Measurements from ENCODE around the gene KRT79. TPM values are rescaled to one million over a fixed set of nuclear protein-coding genes. Genes with fewer than 3 reads are reported as not detected.
"Not testable (repeated sequence)": the region's sequence is repeated elsewhere in the genome, so short reads cannot be mapped to it uniquely, and the experiment has no call there.

Gene KRT79
- total RNA-seq (2022) (0.24 TPM in 1 of 2 replicates, not detected in the other), Bru-seq, nascent RNA (percentile 6 among the genes with signal in this experiment), BruChase-seq, experiment 1, labeled RNA remaining after a 6-hour chase (not detected), BruChase-seq, experiment 2, labeled RNA remaining after a 2-hour chase (percentile 10 among the genes with signal in this experiment)
- long read RNA-seq: 0 reads

DNA sequence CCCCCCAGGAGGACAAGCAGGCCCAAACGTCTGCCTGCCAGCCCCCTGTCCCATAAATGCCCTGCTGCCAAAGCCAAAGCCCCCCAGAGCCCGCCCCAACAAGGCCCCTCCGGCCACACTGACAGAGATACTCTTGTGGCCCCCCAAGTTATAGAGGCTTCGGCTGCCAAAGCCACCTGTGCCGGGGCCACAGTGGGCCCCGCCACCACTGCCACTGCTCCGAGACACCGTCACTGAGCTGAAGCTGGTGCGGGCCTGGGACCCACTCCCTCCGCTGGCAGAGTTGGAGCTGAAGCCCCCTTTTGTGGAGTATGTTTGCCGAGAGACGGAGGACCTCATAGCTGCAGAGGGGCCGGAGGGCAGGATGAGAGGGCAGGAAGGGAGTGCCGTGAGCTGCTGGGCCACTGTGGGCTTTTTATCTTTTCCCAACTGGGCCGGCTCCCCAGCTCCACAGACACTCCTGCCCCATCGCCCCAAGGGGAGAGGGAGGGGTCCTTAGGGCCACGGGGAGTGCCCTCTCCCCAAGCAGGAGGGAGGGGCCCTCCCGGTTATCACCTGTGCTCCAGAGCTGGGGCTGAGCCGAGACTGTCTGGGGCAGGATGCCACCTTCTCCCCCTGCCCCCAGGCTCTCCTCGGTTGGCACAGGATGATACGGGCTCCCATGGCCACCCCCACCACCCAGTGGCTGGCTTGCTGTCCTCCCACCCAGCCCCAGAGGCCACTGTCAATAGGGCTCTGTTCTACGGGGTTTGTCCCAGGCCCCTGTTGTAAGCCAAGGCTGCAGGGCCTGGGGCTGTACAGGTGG is at the start of gene KRT79:
Gene KRT79, minus strand, starts transcription at position 390 of the 805 bp plus-strand sequence. Its CDS starts 51 bp downstream, at position 339.
- CTCF ChIA-PET: interaction anchor here (0.6 kb wide), 1 partner anchor 797 kb away, joined by 6 read pairs; no protein-coding TSS in a partner anchor
- DNase-seq: no peak
- no peaks in the 10 kb centered on the region for H3K9me3 Mint-ChIP-seq (ENCODE audit: low read depth, unreplicated experiment)
- BruUV-seq (replicated peaks): no TSS peak
- no peak within 1 kb of the TSS for H3K27ac Mint-ChIP-seq (ENCODE audit: unreplicated experiment)
- no peak within 1 kb of the TSS for H3K4me3 Mint-ChIP-seq (ENCODE audit: low read depth, unreplicated experiment)
- TF ChIP-seq, protein P1, sequence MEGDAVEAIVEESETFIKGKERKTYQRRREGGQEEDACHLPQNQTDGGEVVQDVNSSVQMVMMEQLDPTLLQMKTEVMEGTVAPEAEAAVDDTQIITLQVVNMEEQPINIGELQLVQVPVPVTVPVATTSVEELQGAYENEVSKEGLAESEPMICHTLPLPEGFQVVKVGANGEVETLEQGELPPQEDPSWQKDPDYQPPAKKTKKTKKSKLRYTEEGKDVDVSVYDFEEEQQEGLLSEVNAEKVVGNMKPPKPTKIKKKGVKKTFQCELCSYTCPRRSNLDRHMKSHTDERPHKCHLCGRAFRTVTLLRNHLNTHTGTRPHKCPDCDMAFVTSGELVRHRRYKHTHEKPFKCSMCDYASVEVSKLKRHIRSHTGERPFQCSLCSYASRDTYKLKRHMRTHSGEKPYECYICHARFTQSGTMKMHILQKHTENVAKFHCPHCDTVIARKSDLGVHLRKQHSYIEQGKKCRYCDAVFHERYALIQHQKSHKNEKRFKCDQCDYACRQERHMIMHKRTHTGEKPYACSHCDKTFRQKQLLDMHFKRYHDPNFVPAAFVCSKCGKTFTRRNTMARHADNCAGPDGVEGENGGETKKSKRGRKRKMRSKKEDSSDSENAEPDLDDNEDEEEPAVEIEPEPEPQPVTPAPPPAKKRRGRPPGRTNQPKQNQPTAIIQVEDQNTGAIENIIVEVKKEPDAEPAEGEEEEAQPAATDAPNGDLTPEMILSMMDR (IDR thresholded peaks at IDR 0.05; ENCODE audit: unreplicated experiment): no peak
- H3K4me1 Mint-ChIP-seq (ENCODE audit: low read depth, unreplicated experiment): peaks cover 22% of the 10 kb centered on the region
- peaks cover 6% of the 10 kb centered on the region for H3K27me3 Mint-ChIP-seq (ENCODE audit: unreplicated experiment)
- H3K36me3 Mint-ChIP-seq (ENCODE audit: insufficient read depth, unreplicated experiment): no peaks in the 10 kb centered on the region
- intact Hi-C loops (cut with micrococcal nuclease; ENCODE audit: unreplicated experiment): no loop called here

- intact Hi-C loops (cut with micrococcal nuclease; ENCODE audit: unreplicated experiment): loop anchor here (2.0 to 5.0 kb wide), 2 partner anchors 490 to 733 kb away; no protein-coding TSS in a partner anchor
- not testable (repeated sequence) for H3K4me3 Mint-ChIP-seq (ENCODE audit: low read depth, unreplicated experiment); H3K9me3 Mint-ChIP-seq (ENCODE audit: low read depth, unreplicated experiment); DNase-seq; H3K27me3 Mint-ChIP-seq (ENCODE audit: unreplicated experiment); H3K36me3 Mint-ChIP-seq (ENCODE audit: insufficient read depth, unreplicated experiment); BruUV-seq (replicated peaks); H3K27ac Mint-ChIP-seq (ENCODE audit: unreplicated experiment)
- H3K4me1 Mint-ChIP-seq (ENCODE audit: low read depth, unreplicated experiment): peaks cover 29% of the 10 kb centered on the region
- CTCF ChIA-PET: interaction anchor here (1.4 to 2.1 kb wide), 7 partner anchors 10 to 876 kb away, joined by 3 to 22 read pairs (median 11); no protein-coding TSS in a partner anchor
These were observed 46.4 kb upstream of the KRT79 start for GRCh38 chr12:52880499-52880898.

DNA sequence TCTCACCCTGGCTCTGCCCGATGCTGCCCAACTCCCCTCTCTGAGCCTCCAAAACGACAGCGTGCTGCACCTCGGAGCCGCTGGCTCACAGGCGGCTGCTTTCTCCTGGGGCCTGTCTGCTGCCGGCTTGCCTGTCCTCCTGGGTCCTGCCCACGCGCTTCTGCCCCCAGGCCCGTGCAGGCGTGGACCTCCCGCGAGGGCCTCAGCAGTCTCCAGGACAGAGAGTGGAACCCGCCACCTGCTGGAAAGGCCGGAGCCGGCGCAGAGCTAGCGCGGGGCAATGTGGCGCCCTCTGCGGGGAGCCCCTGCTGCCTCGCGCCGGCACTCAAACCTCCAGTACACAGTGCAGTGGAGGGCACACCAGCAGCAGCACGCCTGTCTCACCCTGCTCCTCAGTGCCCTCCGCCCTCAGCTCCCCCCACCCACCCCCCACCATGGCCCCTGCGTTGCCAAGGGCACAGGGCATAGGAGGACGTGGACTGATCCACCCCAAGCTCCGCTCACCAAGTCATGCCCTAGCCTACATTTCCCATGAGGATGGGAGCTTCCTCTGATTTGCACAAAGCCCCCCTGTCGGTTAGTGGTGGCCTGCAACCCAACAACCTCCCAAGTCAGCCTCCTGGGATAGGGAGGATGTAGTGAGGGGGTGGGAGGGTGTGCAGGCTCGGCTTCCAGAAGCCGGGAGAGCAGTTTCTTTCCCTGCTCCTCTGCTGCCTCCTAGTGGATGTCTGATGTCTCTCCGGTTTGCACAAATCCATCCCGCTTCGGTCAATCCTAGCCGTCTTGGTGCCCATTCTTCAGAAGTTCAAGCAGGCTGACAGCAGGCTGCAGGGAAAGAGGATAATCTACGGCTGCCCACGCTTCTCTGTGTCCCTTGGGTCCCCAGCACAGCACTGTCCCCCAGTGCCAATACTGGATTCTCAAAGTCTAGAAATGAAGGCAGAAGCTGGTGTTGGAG is 45.6 kb upstream of the KRT79 start:
- BruUV-seq (replicated peaks): no TSS peak
- CTCF ChIA-PET: interaction anchor here (0.6 to 2.1 kb wide), 18 partner anchors 9 to 905 kb away, joined by 3 to 22 read pairs (median 5); no protein-coding TSS in a partner anchor
- Mint-ChIP-seq H3K4me1 (ENCODE audit: low read depth, unreplicated experiment) (peaks cover 35% of the 10 kb centered on the region), H3K27me3 (ENCODE audit: unreplicated experiment) (no peaks in the 10 kb centered on the region), H3K27ac (ENCODE audit: unreplicated experiment) (peak overlapping the region; percentile 18), H3K9me3 (ENCODE audit: low read depth, unreplicated experiment) (no peaks in the 10 kb centered on the region), H3K36me3 (ENCODE audit: insufficient read depth, unreplicated experiment) (peaks cover 2% of the 10 kb centered on the region), H3K4me3 (ENCODE audit: low read depth, unreplicated experiment) (peak overlapping the region; percentile 48)
- intact Hi-C loops (cut with micrococcal nuclease; ENCODE audit: unreplicated experiment): loop anchor here (2.0 to 5.0 kb wide), 2 partner anchors 489 to 732 kb away; no protein-coding TSS in a partner anchor
- TF ChIP-seq, protein P1 (IDR thresholded peaks at IDR 0.05; ENCODE audit: unreplicated experiment): peak; percentile 79
- DNase-seq: peak; percentile 85

DNA sequence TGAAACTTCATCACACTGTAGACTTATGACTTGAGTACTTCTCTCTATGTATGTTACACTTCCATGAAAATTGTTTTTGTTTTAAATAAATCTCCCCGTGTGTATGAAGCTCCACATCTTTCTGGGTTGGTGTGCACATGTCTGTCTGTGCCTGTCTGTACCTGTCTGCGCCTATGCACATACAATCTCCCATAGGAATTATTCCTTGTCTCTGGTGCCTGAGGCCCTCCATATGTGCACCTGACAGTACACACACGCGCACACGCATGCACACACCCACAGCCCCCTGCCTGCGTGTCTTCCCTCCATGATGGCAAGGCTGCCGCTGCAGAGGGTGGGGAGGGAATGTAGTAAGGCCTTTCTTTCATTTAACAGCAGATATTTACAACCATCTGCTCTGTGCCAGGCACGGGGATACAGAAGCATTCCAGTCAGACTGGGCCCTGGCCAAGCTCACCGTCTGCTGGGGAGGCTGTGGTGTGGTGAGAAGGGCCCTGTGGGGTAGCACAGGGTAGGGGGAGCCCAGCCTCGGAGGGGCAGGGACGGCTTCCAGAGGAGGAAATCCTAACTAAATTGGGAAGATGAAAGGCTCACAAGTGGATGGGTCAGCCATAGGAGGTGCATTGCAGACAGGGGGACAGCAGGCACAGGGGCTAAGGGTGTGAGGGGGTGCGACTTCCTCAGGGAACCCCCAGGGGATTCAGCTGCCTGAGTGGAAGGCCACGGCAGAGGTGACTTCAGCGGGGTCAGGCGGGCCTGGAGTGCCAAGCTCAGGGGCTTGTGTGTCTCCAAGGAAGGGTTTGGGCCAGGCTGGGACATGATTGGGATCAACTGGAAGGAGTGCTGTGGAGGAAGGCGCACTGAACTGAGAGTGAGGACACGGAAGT is 44.6 kb upstream of the KRT79 start:
- CTCF ChIA-PET: interaction anchor here (0.8 to 2.1 kb wide), 11 partner anchors 8 to 735 kb away, joined by 3 to 22 read pairs (median 9); no protein-coding TSS in a partner anchor
- Mint-ChIP-seq H3K36me3 (ENCODE audit: insufficient read depth, unreplicated experiment) (peaks cover 11% of the 10 kb centered on the region), H3K27ac (ENCODE audit: unreplicated experiment) (peak overlapping the region; percentile 18), H3K9me3 (ENCODE audit: low read depth, unreplicated experiment) (no peaks in the 10 kb centered on the region), H3K4me3 (ENCODE audit: low read depth, unreplicated experiment) (peak overlapping the region; percentile 48), H3K4me1 (ENCODE audit: low read depth, unreplicated experiment) (peaks cover 44% of the 10 kb centered on the region), H3K27me3 (ENCODE audit: unreplicated experiment) (no peaks in the 10 kb centered on the region)
- TF ChIP-seq, protein P1 (IDR thresholded peaks at IDR 0.05; ENCODE audit: unreplicated experiment): no peak
- intact Hi-C loops (cut with micrococcal nuclease; ENCODE audit: unreplicated experiment): no loop called here
- no peak for DNase-seq
- BruUV-seq (replicated peaks): no TSS peak
